AG08396 (cell line): ENCODE results near the gene SHMT2.
A peak's percentile ranks its signal among the peaks of the same experiment; 100 is the strongest.

Experiments
- DNase-seq: peaks from one replicate; pipeline ENCODE4 v3.0.0; 2012; ENCODE audit warnings: low spot score, mixed read lengths

SHMT2 gene

GRCh38 chr12:57240066-57240921 is 10.8 kb downstream of the SHMT2 start:
- peak; percentile 75 for DNase-seq

DNA sequence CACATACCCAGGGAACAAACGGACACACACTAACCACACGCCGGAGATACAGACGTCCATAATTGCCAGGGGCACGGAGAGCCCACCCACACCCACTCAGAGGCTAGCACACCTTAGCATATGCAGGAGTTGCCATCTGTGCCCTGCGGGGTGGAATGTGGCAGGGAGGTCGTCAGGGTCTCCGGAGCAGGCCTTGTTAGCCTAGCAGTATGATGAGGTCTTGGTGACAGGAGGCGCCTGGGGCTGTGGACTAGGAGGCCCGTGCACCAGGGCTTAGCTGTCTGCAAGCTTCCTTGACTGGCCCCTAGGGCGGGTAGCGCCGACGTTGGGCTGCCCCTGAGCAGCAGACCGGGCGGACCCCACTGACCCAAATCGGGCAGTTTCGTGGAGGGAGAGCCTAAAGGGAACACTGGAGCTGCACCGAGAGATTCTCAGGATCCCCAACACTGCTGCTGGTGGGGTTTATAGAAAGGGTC is 11.5 kb downstream of the SHMT2 start:
- peak; percentile 50 for DNase-seq

DNA sequence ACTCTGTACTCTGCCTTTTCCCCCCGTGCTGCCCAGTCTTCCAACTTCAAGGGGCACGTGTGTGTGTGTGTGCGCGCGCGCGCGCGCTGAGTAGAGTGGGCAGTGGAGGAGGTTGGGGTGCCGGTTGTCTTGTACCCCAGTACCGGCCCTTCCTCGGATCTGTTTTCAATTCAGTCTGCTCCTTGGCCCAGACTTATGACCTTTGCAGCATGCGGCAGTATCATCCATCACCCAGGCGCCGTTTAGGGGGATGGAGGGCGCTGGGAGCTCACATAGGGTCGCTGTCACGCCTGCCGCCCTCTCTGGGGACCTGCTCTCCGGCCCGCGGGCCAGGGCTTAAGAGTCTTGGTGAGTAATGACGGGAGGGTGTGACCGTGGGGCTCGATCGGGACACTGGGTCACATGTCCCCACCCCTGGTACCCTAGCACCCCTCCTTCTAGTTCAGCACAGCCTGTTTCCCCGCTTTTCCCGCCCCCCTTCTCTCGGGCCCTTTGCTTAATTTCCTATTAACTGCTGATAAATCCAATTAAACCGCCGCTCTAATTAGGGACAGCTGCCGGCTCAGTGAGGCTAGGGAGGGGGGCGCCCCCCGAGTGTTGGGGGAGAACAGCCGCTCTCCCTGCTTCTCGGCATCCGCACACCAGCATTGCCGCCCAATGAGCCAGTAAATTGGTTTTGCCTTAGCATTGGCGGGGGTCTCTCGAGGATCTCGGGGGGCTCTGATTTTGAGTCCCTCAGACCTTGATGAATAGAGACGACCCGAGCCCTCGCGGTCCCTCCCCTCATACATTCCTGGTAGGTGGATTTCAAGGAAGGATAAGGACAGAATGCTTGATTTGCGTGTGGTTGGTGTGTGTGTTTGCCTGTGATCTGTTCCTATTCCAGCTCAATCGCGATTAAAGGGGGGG is 12.1 kb downstream of the SHMT2 start:
- DNase-seq = peak; percentile 17

DNA sequence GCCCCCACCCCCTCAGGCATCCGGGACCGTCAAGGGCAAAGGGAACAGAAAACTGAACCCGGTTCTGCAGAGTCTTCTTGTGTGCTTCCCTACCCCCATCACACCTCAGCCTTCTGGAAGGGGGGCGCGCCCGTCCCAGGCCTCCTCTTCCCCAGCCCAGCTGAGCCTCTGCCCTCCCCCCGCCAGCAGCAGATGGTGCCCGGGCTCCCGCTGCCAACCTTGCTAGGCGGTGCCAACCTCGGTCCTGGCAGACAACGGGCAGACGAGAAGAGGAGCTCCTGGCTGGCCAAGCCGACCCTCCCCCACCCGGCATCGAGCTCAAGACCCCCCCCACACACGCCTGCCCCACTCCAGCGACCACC is 12.8 kb downstream of the SHMT2 start:
- DNase-seq = no peak

- peak; percentile 41 for DNase-seq
Measured at GRCh38 chr12:57242691-57243454, 13.4 kb downstream of the SHMT2 start.

GRCh38 chr12:57243521-57244311 is 14.2 kb downstream of the SHMT2 start:
- DNase-seq = peak; percentile 79

DNA sequence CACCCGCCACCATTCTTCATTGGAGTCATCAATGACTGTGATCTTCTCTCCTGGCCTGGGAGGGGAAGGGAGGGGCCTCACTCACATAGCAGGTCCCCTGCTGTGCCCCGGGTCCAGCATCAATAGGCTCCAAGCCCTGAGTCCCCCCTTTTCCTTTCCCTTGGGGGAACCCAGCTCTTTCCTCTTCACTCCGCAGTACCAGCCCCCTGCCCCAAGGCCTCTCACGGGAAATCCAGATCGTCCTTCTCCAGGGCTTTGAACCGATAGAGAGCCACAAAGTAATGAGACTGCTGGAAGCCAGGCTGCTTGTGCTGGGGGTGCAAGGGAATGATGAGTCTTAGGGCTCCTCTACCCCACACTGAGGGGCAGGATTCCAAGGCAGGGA is 14.8 kb downstream of the SHMT2 start:
- no peak for DNase-seq

DNA sequence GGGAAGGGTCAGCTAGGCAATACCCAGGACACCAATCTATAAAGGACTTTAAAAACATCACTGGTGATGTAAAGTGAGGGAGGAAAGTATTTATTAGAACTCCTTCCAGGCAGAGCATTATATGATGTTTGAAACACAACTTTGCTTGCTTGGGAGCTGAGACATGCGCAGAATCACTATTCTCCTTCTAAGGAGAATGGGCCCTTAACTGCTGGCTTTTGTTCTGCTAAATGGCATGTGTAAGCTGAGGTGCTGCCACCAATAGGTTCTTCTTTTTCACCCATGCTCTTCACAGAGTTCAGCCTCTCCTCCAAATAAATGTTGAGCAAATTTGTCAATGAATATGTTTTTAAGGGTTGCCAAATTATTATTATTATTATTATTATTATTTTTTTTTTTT is 17.5 kb downstream of the SHMT2 start:
- no peak for DNase-seq

DNA sequence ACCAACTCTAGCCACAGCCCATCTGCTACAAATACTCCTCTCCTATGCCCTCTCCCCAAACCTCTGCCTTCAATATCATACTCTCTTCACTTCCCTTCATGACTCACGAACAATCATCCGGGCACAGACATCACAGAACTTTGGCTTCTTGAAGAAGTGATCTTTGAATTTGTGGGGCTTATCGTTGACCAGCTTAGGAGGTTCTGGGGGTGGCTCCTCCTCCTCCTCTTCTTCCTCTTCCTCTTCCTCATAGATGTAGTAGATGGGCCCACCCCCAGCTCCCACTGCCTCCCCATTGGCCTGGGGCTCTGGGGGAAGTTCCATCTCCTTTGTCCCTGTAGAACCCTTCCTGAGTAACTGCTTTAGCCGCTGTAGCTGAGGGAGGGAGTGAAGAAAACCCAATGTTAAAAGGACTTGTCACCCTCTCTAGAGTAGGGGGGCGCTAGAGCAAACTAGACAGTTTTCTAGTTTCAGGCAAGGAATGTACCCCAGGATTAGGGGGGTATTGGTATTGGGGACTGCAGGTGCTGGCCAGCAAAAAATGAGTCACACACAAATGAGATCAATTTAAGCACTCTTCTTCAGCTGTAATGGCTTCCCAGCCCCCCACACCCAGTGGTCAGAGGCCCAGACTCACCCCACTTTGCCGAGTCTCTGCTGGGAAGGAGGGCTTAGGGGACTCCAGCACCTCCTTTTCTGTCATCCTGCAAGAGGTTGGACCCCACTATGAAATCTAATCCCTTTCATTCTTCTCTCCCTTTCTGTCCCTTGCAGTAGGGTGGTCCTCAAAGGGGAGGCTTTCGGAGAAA is 19.6 kb downstream of the SHMT2 start:
- DNase-seq = no peak

GRCh38 chr12:57250541-57250940 is 21.0 kb downstream of the SHMT2 start:
- DNase-seq = no peak

DNA sequence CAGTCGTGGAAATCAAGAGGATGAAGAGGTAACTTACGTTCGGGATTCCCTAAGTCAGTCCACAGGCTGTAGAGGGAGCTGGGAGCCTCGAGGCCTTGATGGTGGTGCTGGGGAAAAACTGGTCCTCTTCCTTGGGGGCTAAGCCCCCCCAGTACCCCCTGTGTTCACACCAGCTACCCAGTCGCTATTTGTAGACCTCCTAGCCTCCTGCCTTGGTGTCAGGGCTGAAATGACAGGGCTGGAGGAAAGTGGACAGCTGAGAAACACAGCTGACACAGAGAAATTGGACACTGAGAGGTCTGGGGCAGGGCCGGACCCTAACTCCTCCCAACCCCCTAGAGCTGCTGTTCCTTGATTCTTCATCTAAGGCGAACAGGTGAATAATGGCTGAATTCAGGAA is 21.4 kb downstream of the SHMT2 start, which contains the start of gene STAC3:
STAC3 (minus strand) TSS at position 232 of the 400 bp plus-strand sequence. CDS start 1,551 bp downstream, outside the sequence.
- no peak for DNase-seq

GRCh38 chr12:57254506-57255280 is 25.2 kb downstream of the SHMT2 start:
- DNase-seq = no peak

DNA sequence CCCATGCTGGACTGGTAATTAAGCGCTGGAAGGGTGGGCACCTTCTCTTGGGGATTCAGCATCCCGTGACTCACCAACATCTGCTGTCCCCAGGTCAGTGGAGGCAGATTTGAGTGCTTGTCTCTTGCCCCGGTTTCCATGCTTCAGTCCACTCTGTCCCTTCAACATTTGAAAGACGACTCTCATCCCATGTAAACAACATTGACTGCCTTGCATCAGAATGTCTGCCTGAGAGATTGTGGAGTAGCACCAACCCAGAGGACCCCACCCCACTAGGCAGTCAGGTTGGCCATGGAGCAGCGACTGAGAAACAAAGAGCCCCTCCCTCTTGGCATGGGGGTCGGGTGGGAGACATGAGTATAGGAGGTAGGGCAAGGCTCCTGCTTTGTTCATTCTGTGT is 26.4 kb downstream of the SHMT2 start:
- DNase-seq = no peak

GRCh38 chr12:57258977-57259970 is 29.8 kb downstream of the SHMT2 start:
- DNase-seq = no peak

DNA sequence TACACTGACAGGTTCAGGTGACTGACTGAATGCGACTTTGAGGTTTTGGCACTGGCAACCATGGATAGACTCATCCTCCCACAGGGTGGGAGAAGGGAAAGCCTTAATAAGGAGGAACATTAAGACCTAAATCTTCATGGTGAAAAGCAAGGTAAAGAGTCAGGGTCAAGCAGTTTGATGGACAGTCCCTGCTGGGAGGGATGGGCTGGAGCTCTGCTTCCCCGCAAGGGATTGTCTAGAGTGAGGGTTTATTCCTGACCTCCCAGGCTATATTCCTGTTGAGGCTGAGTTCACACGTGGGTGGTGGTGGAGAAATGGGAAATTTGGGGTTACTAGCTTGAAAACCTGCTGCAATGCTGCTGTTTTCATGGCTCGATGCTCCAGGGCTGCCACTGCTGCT is 30.9 kb downstream of the SHMT2 start:
- DNase-seq = no peak

GRCh38 chr12:57261428-57261865 is 31.9 kb downstream of the SHMT2 start:
- no peak for DNase-seq

GRCh38 chr12:57262126-57262822 is 32.8 kb downstream of the SHMT2 start:
- DNase-seq = no peak

DNA sequence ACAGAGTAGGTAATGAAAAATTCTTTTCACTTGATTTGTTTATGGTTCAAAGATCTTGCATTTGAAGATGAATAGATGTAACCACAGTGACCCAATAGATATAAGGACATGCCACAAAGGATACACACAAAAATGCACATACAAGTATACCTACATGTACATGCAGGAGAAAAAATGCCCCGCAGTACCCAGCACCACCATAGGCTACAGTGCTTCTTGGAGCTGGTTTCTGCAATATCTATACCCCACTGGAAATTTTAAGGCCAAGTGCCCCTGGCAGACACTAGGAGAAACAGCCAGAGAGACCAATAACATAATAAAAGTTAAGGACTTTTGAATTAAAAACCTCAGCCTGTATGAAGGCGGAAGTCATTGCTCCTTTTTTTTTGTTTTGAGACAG is 33.6 kb downstream of the SHMT2 start:
- no peak for DNase-seq
